ENCODE results near the gene DQX1.

DQX1 gene

DNA sequence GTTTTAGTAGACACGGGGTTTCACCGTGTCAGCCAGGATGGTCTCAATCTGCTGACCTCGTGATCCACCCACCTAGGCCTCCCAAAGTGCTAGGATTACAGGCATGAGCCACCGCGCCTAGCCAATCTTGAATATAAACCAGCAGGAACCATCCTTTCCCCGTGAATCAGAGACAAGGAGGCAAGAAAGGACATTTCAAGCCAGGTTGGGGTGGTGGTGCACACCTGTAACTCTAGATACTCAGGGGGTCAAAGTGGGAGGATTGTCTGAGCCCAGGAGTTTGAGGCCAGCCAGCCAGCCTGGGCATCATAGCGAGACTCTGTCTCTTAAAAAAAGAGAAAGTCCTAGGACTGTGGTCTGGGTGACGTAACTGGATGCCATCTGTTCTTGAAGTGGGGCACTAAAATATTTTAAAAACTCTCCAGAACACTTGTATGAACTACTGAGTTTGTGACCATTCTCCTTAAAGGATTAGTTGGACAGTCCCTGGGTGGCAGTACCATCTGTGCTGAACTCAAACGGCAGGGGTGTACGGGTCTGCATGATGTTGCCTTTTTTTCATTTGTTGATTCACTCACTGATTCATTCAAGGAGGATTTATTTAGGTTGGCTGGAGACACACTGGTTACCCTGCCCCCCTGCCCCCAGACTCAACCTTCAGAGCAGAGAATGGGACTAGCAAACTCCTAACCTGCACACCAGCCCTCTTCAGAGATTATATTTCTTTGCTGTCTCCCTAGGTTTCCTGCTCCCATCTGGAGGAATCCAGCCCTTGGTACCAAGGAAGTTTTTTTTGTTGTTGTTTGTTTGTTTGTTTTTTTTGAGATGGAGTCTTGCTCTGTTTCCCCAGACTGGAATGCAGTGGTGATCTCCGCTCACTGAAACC lies 14.7 kb downstream of the DQX1 start:
- DNase-seq (ENCODE audit: low read depth, low spot score): no peak

GRCh38 chr2:74510272-74510671 lies 15.8 kb downstream of the DQX1 start:
- no peak for DNase-seq (ENCODE audit: low read depth, low spot score)

GRCh38 chr2:74507926-74508520 lies 18.0 kb downstream of the DQX1 start:
- no peak for DNase-seq (ENCODE audit: low read depth, low spot score)

- peak; percentile 99 for DNase-seq (ENCODE audit: low read depth, low spot score)
These were observed 18.7 kb downstream of the DQX1 start, which contains the start of gene PCGF1 for GRCh38 chr2:74507145-74507925. TSS of gene PCGF1 (minus strand) at chr2:74507695. CDS start at chr2:74507668, 27 bp downstream.

DNA sequence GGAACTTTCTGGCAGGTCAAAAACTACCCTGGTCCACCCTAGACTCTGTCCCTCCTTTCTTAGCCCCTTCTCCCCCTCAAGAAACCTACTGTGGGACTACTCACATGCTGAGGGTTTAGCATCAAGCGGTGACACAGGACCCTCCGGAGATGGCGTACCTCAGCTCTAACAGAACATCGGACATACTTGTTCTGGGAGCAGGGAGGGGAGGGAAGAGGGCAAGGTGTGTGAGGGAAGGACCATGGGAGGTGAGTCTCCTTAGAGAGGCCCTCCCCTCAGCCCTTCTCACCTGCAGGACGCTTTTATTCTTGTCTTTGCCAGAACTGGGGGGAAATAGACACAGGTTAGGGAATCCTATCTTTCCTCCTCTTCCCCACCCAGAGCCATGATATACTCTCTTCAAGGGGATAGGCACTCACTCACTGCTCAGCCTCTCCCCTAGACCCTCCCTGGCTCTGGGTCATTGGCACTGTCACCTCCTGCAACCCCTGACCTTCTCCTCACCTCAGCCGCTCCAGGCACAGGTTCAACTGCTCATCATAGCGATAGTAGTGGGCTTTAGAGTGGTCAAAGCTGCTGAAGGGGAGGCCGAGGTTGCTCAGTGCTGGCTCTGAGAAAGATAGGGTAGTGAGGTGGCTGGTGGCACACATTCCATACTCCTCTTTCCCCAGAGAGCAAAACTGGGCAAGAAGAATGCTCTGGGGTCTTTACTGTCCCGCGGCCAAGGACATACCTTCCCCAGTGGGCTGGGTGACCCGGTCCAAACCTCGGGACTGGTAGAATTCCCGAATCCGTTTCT lies 20.4 kb downstream of the DQX1 start:
- no peak for DNase-seq (ENCODE audit: low read depth, low spot score)

DNA sequence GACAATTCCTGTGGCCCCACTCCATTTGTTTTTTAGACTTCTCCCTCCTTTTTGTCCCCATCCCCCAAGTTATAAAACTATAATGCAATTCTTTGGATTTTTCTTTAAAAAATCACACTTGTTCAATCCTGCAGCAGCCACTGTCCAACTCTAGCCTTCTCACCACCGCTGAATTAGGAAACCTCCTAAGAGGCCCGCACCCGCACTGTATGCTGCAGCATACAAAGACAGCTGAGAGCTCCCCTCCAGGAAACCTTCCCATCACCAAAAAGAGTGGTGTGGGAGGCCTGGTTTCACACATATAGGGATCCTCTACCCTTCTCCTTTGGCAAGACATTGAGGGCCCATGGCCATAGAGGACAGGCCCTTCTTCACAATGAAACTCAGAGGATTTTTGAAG lies 21.4 kb downstream of the DQX1 start:
- DNase-seq (ENCODE audit: low read depth, low spot score): no peak

- DNase-seq (ENCODE audit: low read depth, low spot score): no peak
These were observed 22.2 kb downstream of the DQX1 start for GRCh38 chr2:74503506-74504475.

- DNase-seq (ENCODE audit: low read depth, low spot score): peak; percentile 82
These were observed 23.1 kb downstream of the DQX1 start for GRCh38 chr2:74502720-74503505.

DNA sequence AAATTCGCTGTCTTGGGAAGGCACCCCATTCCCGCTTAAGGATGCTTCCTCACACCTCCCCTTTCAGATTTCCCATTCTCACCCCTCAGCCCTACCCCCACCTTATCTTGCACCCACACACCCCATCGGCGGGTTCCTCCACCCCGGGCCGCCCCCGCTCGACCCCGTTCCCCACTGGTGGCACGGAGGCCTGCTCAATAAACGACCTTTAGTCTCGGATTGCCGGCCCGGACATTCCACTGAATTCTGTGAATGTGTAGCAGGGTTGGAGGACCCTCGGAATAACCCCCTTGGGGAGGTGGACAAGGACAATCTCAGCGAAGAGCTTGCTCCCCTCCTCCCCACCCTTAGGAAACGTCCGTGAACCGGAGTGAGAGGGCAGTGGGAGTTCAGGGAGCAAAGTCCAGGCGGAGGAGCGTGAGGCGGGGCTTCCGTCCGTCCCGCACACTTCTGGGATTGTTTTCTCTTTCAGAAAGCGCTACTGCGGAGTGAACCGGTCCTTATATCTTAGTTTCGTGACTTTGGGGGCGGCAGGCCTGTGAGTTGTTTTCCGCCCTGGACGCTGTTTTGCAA lies 23.8 kb downstream of the DQX1 start:
- peak; percentile 29 for DNase-seq (ENCODE audit: low read depth, low spot score)

DNA sequence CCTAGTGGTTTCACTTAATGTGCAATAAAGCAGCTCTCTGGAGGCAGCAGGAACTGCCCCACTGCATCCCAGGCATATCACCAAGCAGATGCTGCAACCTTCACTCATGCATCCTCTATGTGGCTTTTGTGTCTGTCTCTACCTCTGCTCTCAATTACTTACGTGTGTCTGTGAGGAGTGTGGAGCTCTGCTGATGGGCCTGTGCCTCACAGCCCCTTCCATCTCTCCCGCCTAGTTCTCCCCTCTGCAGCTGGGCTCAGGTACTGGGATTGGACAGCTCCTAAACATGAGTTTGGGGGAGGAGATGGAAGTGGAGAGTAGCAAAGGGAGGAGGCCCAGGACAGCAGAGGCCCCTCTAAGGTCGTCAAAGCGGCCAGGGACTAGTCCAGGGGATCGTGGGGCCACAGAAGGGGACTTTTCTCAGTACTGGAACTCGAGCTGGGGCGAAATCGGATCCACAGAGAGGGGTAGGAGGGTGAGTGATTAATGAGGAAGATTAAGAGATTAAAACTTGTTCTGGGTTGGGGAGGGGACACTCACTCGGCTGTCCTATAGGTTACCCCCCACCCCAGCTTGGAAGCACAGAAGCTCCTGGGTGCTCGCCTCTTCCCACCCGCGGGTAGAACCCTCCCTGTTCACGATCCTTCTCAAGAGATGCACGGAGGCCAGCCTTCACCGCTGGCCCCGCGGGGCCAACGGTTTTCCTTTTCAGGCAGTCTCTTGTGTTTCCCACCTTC lies 24.5 kb downstream of the DQX1 start:
- DNase-seq (ENCODE audit: low read depth, low spot score): peak; percentile 10

DNA sequence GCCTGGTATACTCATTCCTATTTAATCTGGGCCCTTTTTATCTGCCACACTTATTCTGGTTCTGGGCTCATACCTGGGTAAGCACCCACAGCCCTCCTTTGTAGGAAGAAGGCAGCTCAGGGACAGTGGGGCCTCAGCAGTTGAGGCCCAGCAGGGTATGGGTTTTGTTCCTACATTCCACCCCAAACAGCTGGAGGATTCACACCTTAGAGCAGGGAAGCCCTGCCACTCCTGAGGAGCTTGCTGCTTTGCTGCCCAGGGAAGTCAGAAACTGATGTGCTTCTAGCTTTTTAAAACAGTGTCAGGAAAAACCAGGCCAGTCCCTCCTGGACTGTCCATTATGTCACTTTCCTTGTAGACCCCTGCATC lies 25.5 kb downstream of the DQX1 start:
- no peak for DNase-seq (ENCODE audit: low read depth, low spot score)

DNA sequence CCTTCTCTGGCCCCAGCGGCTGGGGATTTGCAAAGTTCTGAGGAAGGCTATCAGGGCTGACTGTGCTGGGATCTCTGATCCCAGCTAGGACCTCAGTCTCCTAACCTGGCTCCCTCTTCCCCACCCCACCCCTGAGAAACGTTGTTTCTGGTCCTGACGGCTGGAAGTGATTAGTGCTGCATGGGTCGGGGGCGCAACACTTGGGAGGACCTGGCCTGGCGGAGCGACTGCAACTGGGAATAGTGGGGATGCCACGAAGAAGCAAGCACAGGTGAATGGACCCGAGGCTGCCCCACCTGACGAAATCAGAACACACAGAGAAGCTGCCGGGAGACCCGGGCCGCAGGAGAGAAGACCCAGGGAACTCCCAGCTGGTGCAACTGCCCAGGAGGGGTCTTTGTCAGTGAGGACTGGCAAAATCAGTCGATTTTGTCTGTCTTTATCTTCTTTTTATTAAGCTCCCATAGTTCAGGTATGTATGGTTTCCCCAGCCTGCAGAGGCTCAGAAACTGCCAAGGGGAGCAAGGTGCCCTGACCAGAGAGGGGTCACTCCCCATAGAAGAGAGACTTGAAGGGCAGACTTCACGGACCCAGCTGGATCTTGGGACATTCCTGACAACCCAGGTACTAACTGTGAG lies 26.0 kb downstream of the DQX1 start:
- DNase-seq (ENCODE audit: low read depth, low spot score): no peak

- peak; percentile 34 for DNase-seq (ENCODE audit: low read depth, low spot score)
These were observed 26.6 kb downstream of the DQX1 start, which contains the start of gene LBX2 for GRCh38 chr2:74499267-74499939. TSS of gene LBX2 (minus strand) at chr2:74499603. CDS start at chr2:74499537, 66 bp downstream.

DNA sequence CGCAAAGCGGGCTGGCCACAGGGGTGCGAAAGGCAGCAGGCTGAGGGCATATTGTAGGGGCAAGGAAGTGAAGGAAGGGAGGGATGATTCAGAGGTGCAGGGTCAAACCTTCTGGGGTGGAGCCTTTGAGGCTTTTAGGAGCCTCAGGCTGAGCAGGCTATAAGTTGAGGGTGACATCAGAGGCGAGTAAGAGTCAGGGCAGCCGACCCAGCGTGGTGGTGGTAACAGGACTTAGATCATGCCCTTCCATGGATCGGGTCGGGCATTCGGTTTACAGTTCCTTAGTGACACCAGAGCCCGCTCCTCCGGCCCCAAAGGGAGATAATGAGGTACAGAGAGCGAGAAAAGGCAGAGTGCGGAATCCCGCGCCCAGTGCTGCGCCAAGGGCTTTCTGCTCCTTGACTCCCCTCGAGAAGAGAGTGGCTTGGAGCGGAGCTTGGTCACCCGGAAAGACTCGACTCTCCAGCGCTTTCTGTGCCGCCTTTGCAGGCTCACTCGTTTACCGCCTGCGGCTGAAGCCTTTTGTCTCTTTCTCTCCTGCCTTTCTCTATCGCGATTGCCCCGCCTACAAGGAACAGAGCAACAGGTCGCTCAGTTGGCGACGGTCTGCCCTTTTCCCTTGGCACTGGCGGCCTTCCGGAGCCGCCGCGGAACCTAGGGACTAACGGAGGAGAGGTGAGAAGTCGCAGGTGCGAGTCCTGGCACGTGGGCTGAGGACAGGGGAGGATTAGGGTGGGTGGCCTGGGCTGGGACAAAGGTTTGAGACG lies 27.3 kb downstream of the DQX1 start:
- peak; percentile 89 for DNase-seq (ENCODE audit: low read depth, low spot score)

DNA sequence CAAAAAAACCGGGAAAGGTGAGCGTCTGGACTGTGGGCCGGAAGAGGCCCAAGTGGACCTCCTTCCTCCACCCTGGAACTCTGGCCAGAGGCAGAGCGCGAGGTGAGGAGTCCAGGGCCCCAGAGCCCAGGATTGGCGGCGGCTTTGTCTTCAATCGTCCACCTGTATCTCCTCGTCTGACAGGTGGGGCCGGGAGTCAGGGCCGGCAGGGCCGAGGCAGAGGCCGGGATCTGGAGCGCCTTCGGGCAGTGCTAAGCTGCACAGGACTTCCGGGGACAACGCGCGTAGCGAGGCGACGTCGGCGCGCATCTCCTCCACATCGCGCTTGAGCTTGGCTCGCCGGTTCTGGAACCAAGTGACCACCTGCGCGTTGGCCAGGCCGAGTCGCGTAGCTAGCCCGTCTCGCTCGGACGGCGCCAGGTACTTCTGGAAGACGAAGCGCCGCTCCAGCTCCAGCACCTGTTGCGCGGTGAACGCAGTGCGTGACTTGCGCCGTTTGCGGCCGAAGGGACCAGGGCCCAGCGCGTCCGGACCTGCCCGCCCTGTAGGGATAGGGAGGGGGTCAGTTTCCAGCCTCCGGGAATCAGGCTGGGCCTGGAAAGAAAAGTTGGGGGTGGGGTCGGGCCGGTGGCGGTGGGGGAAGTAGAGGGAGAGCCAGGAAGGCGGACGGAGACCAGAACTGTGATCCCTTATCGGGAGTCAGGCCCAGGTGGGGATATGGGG lies 28.1 kb downstream of the DQX1 start:
- peak; percentile 81 for DNase-seq (ENCODE audit: low read depth, low spot score)

All from ELF-1 (cell line).